Fibroblast of lung (primary cell): Measurements from ENCODE around the gene SMDT1.

Experiments
- EZH2 ChIP-seq: IDR thresholded peaks from 2 replicates; pipeline ENCODE4 v1.5.1; 2012; ENCODE audit warnings: low read length, control low read depth, mild to moderate bottlenecking; ENCODE audit errors: missing control alignments
- TF ChIP-seq, protein P1 (sequence below), 2 donors: IDR thresholded peaks in 1 of 2; conservative IDR thresholded peaks in 1 of 2; 1 replicate in 1 of 2; 2 replicates in 1 of 2; pipeline ENCODE4 v1.5.1; 2011 to 2012; ENCODE audit warnings: low read length in 2 of 2, control low read depth in 1 of 2, inconsistent platforms in 1 of 2, low read depth in 1 of 2, mild to moderate bottlenecking in 1 of 2

DNA sequence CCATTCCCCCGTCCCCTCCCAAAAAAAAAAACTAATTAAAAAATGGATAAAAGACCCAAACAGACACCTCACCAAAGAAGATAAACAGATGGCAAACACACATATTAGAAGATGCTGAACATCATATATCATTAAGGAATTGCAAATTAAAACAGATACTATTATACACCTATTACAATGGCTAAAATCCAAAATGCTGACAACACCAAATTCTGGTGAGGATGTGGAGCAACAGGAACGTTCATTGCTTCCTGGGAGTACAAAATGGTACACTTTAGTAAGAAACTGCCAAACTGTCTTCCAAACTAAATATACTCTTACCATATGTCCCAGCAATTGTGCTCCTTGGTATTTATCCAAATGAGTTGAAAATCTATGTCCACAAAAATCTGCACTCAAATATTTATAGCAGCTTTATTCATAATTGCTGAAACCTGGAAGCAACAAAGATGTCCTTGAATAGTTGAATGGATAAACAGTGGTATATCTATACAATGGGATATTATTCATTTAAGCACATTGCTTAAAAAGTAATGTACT is 28.8 kb upstream of the SMDT1 start:
- TF ChIP-seq, protein P1, sequence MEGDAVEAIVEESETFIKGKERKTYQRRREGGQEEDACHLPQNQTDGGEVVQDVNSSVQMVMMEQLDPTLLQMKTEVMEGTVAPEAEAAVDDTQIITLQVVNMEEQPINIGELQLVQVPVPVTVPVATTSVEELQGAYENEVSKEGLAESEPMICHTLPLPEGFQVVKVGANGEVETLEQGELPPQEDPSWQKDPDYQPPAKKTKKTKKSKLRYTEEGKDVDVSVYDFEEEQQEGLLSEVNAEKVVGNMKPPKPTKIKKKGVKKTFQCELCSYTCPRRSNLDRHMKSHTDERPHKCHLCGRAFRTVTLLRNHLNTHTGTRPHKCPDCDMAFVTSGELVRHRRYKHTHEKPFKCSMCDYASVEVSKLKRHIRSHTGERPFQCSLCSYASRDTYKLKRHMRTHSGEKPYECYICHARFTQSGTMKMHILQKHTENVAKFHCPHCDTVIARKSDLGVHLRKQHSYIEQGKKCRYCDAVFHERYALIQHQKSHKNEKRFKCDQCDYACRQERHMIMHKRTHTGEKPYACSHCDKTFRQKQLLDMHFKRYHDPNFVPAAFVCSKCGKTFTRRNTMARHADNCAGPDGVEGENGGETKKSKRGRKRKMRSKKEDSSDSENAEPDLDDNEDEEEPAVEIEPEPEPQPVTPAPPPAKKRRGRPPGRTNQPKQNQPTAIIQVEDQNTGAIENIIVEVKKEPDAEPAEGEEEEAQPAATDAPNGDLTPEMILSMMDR (conservative IDR thresholded peaks at IDR 0.05 in 1 of 2, IDR thresholded peaks at IDR 0.05 in 1 of 2; ENCODE audit: low read depth in 1 of 2, low read length in 2 of 2): no peak
- TF ChIP-seq EZH2: no peak
